Amniotic epithelial cell (primary cell): Measurements from ENCODE around the gene CLDN3.

Source experiments
- DNase-seq: peaks from one replicate; pipeline ENCODE4 v3.0.0-alpha.2; 2010; ENCODE audit warnings: low read depth

Gene CLDN3

GRCh38 chr7:73770860-73771670, 995 bp upstream of the CLDN3 start:
- DNase-seq = no peak

- no peak for DNase-seq
Observed at GRCh38 chr7:73769481-73770001, 529 bp downstream of the CLDN3 start.

DNA sequence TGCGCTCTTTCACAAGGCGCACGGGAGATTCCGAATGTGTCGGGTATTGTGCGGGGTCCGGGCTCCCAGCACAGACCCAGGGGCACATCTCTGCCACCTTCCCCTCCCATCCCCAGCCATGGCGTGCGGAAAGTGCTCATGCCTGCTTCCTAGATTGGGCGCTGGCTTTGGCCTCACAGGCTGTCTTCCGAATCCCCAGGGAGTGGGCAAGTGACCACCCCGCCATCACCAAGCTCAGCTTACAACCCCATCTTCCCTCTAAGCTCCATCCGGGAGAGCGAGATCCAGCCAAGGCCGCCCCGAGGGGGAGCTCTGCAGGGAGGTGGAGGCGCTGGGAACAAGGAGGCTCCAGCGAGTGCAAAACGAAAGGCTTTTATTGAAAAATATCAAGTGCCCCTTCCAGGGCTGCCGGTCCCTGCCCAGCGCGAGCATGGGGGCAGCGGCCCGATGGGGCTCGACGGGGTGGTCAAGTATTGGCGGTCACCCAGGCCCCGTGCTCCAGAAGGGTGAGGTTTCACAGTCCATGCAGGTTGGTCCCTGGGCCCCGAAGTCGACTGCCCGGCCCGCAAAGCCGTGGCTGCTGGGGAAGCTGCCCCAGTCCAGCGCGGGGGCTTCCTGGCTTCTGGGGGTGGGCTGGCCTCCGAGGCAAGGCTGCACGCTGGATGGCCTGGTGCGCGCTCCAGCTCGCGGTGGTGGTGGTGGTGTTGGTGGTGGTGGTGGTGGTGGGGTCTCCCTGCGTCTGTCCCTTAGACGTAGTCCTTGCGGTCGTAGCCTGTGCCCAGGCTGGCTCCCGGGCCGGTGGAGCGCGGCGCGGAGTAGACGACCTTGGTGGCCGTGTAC, 1.2 kb downstream of the CLDN3 start:
- DNase-seq = no peak

DNA sequence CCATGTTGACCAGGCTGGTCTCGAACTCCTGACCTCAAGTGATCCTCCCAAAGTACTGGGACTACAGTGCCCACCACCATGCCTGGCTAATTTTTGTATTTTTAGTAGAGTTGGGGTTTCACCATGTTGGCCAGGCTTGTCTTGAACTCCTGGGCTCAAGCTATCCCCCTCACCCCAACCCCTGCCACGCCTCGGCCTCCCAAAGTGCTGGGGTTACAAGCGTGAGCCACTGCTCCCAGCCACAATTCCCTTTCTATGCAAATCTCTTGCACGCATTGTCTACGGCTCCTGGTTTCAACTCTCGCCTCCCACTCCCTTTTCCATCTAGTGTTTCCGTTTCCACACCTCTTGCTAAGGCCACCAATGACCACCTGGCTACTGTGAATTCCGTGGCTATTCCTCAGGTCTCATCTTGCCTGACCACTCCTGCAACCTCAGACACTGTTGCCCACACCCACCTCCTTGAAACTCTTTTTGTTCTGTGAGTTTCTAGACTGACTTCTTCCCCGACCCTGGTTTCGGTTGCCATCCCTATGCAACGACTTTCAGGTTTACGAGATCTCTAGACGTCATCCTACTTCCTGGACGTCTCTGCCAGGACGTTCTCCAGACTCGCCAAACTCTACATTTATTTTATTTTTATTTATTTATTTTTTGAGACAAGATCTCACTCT, 3.4 kb downstream of the CLDN3 start:
- DNase-seq = no peak

DNA sequence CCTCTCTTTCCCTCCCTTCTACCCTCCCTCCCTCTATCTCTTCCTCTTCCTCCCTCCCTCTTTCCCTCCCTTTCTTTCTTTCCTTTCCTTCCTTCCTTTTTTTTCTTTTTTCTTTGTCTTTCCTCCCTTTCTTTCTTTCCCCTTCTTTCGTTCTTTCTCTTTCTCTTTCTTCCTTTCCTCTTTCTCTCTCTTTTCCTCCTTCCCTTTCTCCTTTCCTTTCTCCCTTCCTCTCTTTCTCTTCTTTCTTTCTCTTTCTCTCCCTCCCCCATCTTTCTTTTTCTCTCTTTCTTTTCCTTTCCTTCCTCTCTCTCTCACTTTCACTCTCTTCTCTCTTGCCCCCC, 7.4 kb downstream of the CLDN3 start:
- DNase-seq = no peak

GRCh38 chr7:73761854-73762658, 8.0 kb downstream of the CLDN3 start:
- no peak for DNase-seq

GRCh38 chr7:73758581-73759138, 11.4 kb downstream of the CLDN3 start:
- DNase-seq = no peak

GRCh38 chr7:73749931-73750776, 19.9 kb downstream of the CLDN3 start:
- DNase-seq = no peak

DNA sequence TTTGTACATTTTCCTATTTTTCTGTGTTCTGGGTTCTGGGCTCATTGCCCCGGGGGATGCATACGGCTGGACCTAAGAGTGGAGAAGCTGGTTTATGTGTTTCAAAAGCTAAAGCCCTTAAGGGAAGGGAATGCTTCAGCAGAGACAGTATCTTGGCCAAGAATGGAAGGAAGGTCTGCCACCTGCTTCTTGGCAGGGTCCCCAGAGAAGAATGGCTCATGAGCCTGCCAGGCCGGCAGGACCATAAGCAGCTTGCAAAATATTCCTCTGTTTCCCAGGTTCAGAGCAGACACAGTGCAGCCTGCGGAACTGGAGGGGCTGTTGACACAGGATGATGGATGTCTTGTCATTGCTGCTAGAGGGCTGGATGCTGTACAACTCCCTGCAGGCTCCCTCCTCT, 23.7 kb downstream of the CLDN3 start:
- no peak for DNase-seq

- DNase-seq = no peak
Observed at GRCh38 chr7:73742753-73743641, 27.1 kb downstream of the CLDN3 start.

GRCh38 chr7:73742338-73742752, 27.7 kb downstream of the CLDN3 start:
- no peak for DNase-seq

DNA sequence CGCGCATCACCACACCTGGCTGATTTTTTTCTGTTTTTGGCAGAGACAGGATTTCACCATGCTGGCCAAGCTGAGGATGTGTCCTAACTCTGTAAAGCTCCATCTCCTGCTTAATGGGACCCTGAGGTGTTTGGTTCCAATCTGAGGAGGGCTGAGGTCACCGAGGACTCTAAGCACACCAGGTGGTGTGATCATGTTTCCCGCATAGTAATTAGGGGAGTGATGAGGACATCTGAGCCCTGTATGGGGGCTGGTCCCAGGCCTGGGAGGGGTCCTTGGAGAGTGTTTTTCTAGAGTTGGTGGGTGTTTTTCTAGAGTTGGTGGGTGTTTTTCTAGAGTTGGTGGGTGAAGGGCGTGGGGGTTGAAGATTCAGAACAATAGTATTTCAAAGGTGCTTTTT, 28.5 kb downstream of the CLDN3 start:
- no peak for DNase-seq

DNA sequence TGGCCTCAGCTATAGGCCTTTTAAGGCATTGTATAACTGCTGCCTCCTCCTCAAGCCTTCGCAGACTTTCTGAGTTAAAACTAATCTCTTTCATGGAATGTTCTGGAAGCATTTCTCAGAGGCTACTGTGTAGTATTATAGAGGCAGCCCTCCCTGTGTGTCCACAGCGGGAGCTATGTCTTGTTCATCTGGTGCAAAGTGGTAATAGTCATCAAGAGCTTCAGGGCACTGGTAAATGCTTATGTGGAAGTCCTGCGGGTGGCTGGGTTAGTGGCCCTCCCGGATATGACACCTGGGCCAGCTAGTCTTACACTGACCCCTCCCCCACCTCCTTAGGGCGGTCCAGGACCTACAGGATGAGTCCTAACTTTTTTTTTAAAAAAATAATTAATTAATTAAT, 29.3 kb downstream of the CLDN3 start:
- DNase-seq = no peak

DNA sequence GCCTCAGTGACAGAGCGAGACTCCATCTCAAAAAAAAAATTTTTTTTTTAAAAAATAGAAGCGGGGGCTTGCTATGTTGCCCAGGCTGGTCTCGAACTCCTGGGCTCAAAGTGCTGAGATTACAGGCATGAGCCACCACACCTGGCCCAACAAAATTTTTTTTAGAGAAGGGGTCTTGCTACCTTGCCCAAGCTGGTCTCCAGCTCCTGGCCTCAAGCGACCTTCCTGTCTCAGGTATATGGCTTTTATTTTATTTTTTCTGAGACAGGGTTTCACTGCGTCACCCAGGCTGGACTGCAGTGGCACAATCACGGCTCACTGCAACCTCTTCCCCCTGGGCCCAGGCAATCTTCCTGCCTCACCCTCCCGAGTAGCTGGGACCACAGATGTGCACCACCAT, 29.9 kb downstream of the CLDN3 start:
- no peak for DNase-seq

GRCh38 chr7:73739387-73739767, 30.7 kb downstream of the CLDN3 start:
- DNase-seq = no peak

GRCh38 chr7:73738612-73739386, 31.3 kb downstream of the CLDN3 start, which contains the start of gene ABHD11:
Gene ABHD11, minus strand, starts transcription at chr7:73738802. Its CDS starts 32 bp downstream, at chr7:73738770.
- peak; percentile 91 for DNase-seq

- DNase-seq = peak; percentile 40
Observed at GRCh38 chr7:73738220-73738611, 31.9 kb downstream of the CLDN3 start.

DNA sequence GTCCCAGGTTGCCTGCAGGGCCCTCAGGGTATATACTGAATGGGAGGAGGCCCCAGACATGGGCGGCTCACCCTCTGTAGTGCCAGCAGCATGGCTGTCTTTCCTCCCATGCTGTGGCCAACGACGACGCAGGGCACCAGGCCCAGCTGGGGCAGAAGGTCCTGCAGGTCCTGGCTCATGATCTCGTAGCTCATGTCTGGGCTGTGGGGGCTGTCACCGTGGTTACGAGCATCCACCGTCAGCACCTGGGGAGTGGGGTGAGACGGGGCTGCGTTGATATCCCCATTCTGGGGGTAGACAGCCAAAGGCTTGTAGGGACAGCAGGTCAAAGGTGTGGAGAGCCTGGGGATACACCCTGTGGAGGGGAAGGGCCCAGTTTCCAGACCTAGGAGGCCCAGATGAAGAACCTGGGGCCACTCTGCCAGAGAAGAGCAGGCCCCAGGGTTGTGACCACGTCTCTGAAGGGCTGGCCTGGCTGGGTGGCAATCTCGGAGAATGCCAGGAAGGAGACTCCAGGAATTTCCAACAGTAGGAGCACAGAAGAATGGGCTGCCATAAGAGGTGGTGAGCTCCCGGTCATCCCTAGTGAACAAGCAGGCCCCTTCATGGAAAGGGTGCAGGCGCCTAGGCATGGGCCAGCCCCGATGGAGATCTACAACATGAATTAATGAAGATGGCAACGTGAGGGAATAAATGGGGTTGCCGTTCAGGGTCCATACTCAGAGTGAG, 32.4 kb downstream of the CLDN3 start:
- DNase-seq = no peak
